CD4-positive, alpha-beta T cell treated with Interleukin-10 for 1 hour (primary cell): Measurements from ENCODE around the gene IDUA.
"Not testable (repeated sequence)": the region's sequence is repeated elsewhere in the genome, so short reads cannot be mapped to it uniquely, and the experiment has no call there.

Experiments used
- DNase-seq: peaks from one replicate; pipeline ENCODE4 v3.0.0-alpha.2; 2020

The IDUA gene

DNA sequence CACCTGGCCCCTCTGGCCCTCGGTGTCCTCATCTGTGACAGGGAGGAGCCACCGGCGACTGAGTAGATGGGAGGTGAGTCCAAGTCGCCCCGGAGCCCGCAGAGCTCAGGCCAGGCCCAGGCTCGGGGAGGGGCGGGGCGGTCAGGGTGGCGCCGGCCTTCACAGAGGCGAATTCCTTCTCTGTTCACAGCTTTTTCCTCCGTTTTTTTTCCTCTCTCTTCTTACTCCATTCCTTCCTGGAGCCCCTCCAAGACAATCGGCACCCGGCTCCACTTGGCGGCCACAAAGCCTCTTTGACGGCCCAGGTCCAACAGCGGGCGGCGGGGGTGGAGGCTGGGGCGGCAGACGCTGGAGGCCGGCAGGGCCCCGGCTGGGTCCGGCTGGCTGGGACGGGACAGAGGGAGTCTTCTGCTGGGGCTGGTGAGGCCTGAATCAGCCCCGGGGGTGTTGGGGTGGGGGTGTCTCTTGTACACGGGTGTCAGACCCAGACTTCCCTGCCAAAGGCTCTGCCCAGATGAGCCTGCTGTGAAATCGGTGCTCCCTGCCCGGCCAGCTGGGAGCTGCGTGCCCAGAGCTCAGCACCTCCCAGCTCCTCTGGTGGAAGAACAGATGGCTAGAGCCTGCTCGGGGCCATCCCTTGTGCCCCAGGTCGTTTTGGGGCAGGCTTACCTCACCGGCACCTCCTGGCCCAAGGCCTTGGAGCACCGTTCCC lies 47.2 kb downstream of the IDUA start:
- DNase-seq: no peak

DNA sequence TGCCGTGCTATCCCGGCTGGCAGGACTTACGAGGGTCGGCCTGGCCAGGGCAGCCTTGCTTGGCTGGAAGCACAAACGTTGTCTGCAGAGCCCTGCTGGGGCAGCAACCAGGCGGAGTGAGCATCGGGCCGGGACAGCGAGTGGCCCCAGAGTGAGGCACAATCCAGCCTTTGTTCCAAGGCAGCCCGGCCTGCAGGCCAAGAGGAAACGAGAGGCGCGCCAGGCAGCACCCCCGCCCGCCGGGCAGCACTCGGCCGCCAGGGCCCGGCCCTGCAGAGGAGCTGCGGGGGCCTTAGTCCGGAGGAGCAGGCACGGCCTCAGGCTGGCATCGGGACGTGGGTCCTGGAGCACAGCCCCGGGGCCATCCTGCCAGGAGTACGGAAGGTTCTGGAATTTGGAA lies 48.7 kb downstream of the IDUA start:
- no peak for DNase-seq

DNA sequence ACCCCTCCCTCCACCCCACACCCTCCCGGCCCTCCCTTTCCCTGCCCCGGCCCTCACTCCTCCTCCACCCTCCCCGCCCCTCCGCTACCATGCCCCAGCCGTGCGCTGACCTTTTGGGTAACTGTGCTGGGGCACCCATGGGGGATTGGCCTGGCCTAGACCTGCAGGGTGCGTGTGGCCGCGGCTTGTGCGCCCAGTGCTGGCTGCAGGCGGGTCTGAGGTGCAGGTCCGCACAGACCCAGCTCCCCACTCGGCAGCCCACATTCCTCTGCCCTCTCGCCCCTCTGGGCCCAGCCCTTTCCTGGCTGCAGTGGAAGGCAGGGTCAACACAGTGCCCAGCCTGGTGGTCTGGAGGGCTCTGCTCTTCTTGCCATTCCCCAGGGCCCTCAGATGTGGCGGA lies 49.3 kb downstream of the IDUA start:
- DNase-seq: no peak

DNA sequence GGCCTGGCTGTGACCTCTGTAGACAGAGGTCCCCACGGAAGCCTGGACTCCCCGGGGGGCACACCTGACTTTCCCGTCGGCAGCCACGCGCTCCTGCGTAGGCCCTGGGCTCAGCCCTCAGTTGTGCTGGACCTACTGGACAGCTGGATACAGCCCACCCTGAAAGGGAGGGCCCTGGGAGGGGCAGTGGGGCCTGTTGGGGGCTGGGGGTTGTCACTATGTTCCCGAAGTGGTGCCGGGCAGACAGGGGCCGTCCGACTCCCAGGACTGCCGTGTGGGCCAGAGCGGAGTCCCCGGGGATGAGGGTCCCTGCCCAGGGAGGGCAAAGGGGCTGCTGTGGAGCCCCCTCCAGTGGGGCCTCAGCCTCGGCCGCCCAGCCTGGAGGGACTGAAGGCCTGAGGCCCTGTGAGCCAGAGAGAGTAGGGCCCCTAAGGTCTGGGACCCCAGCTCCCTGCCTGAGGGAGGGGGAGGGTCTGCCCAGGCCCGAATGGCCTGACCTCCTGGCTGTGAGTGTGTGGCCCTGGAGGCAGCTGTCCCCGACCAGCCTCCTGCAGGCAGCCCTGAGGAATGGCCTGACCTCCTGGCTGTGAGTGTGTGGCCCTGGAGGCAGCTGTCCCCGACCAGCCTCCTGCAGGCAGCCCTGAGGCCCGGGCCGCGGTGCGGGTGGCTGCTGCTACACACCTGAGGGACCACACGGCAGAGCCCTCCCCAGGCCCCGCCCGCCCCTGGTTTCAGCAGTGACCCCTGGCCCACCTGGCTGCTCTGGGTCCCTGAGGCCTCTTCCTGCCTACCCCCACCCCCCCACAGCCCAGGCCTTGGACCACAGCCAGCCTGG lies 50.3 kb downstream of the IDUA start:
- DNase-seq: no peak

DNA sequence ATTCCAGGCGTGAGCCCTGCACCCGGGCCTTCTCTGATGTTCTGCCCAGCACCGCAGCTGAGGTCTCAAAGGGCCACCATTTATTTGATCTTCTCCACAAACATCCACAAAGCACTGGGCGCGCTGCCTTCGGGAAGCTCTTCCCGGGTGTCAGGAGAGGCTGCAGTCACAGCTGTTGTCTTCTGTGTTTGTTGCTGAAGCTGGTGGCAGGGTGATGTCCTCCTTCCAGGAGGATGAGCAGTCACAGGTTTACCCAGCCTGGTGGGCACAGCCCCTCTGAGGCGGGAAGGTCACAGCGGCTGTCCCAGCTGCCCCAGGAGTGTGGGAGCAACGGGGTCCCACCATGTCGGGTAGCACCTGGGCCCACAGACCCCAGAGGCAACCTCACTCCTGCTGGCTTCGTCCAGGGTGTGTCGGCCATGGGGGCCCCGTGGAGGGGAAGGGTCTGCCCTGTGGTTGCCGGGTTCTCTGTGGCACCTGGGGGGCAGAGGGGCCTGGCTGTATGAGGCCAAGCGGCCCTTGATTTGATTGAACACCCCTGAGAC lies 52.2 kb downstream of the IDUA start:
- no peak for DNase-seq

DNA sequence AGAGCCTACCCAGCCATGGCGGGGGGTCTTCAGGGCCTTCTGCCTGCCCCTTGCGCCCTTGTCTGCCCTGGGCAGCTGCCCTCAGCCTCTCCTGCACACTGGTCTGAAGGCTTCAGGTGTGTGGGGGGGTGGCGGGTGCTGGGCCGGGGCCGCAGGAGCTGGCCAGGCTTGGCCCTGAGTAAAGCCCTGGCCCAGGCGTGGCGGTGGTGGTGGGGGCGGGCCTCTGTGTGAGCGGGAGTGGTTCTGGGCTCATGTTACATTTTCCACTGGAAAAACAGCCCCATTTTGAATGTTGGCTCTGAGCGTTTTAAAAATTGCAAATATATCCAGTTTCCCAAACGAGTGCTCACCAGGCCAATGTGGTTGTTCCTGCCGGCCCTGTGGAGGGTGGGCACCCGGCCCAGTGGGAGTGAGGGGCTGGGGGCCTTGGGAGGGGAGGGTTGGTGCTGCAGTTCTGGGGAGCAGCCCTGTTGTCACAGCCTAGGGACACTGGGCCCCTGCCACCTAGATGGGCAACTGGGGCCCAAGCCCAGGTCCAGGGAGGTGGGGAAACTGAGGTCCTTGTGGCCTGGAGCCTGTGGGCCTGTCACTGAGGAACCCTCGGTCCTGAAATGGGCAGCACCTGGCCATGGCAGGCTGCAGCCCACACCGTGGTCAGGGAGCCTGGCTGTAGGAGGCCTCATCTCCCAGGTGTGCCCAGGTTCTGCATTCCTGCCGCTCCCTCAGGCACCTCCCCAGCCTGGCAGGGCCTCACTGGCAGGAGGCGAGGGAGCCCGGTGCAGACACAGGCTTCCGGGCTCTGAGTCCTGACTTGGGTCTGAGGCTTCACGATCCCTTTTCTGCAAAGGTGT lies 52.9 kb downstream of the IDUA start:
- DNase-seq: no peak

DNA sequence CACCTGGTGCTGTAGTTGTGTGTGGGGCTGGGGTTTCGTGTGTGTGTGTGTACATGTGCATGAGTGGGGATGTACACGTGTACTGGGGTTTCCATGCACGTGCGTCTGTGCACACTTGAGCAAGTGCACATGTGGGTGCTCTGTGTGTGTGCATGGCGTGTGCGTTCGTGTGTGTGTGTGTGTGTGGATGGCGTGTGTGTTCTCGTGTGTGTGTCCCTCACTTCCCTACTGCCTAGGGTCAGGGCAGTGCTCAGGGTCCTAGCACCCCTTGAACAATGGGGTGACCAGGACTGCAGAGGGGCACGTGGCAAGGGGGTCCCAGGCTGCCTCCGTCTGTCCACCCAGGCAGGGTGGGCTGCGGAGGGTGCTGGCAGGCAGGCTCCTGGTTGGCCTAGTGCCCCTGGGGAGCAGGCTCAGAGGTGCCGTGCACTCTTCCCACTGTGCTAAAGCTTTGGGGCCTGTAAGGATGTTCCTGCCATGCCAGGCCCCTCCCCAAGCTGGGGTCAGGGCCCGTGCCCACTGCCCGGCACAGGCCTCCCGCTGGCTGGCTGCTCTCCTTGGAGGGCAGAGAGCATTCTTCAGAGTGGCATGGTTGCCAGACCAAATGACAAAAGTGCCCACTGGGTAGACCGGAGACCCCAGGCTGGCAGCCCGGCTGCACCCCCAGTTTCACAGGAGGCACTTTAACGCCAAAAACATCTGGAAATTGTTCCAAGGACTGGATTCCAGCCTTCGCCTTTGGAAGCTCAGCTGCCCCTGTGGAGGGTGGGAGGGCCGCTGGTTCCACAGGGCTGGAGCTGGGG lies 53.7 kb downstream of the IDUA start:
- DNase-seq: no peak

DNA sequence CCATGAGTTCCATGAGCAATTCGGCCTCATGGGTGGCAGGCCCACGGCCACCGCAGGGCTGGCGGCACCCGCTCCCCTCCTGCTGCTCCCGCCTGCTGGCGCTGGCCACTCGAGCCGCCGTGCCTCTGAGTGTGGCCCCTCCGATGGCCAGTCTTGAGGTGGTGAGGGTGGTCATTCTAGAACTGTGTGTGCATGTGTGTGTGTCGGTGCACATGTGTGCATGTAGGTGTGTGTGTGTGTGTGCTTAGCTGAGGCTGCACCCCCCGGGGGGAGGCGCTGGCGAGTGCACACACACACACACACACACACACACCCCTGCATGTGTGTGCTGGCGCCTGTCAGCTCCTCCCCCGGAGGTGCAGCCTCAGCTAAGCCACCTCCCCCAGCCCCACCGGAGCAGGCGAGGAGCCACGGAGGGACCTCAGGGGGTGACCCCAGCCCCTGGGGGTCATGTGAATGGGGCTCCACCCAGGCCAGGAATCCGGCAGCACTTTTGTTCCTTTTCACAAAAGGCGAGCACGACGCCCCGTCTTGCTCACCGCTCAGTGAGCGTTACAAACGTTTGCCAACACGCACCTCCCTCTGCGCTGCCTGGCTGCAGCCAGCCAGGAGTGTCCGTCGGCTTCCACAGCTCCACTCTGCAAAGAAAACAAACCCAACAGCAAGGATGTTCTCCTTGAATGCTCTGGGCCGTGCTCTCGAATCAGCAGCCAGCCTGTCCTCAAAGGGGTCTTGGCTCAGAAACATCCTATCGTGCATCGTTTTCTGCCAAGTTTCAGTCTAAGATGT lies 54.5 kb downstream of the IDUA start:
- DNase-seq: no peak

DNA sequence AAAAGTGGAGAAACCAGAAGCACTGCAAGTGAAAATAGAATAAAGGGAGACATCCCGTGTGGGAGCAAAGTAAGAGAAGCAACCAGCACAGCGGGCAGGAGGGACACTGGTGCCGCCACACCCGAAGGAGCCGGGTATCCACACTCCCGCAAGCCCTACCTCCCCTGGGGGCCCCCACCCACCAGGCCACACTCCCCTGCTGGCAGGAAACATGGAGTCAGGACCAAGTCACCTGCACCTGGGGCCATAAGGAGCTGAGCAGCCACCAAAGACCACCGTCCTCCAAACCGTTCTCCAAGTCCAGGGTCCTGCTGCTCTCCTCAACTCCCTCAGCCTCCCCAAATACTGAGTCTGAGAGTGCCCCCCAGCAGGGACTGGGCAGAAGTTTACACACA lies 55.1 kb downstream of the IDUA start:
- DNase-seq: no peak

DNA sequence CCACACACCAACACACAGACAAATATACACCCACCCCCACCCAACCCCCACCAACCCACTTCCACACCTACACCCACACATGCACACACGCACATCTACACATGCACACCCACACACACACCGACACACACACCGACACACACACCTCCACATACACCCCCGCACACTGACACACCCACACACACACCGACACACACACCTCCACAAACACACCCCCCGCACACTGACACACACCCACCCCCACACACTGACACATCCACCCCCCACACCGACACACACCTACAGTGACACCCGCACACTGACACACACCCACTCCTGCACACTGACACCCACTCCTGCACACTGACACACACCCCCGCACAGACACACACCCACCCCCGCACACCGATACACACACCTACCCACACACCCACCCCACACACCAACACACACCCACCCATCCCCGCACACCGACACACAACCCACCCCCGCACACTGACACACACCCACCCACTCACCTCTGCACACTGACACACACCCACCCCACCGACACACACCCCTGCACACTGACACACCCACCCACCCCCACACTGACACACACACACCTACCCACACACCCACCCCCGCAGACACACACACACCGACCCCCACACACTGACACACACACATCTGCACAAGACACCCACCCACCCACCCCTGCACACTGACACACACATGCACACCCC lies 55.7 kb downstream of the IDUA start:
- DNase-seq: no peak

DNA sequence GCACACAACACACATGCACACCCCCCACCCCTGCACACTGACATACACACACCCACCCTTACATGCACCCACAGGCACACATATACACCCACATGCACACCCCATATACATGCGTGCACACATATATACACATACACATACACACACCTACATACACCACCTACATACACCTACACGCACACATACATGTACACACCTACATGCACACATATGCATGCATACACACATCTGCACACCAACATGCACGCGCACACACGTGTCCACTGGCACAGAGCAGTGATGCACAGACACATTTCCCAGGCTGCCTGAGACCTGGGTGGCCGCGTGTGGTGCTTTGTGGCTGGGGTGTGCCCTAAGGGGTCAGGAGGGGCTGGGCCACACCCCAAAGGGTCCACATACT lies 56.3 kb downstream of the IDUA start:
- DNase-seq: no peak

DNA sequence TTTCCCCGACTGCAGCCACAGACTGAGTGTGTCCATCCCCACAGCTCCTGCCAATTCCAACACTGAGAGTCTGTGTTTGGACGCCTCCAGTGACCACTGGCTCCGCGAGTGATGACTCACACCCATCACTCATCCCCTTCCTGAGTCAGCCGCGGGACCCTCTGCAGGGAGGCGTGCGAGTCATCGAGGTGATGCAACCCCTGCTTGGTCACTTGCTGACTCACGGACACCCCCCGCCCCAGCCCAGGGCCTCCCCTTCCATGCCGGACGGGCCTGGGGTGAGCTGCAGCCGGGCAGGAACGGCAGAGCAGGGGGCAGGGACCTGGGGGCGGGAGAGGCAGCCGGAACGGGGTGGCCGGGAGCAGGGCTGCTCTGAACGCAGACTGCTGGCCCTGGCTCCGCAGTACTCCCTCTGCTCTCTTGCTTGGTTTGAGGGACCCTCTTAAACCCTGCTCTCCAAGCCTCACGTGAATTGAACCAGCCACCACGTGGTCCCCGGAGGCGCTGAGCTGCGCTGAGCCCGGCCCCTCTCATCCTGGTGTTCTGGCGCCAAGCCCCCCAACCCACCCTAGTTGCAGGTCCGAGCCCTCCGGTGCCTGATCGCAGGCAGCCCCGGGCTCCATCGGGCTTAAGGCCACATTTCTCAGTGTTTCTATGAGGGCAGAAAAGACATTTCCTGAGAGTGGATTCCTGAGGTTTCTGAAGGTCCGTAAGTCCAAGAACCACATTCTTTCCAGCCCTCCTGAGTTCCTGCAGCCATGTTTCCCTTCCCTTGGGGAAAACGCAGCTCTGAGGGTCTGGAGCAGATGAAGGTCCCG lies 57.0 kb downstream of the IDUA start:
- DNase-seq: no peak

DNA sequence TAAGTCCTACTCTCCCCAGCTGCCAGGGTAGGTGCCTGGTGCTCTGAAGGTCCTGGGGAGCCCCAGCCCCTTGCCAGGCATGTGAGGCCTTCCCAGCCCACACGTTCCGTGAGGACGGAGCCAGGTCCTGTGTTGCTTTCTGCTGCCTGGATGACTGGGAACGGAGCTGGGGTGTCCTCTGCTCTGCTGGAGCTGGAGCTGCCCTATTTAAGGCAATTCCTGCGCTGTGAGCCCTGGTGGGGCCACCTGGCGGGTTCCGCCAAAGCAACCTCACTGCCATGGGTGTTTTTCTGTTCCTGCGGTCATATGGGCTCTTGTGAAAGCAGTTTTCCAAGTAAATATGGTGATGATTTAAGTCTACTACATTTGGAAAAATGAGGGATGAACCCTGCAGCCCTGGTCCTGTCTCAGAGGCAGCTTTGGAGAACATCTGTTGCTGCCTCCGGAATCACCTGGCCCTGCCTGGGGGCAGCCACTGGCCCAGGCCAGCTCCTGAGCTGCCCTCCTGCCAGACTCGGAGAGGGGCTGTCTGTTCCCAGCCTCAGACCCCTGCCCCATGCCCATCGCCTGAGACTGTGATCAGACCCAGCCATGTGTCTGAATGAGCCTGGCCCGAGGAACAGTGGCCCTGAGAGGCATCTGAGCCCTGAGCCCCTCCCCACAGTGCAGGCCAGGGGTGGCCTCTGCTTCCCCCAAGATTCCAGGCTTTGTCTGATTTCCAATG lies 57.8 kb downstream of the IDUA start:
- no peak for DNase-seq

DNA sequence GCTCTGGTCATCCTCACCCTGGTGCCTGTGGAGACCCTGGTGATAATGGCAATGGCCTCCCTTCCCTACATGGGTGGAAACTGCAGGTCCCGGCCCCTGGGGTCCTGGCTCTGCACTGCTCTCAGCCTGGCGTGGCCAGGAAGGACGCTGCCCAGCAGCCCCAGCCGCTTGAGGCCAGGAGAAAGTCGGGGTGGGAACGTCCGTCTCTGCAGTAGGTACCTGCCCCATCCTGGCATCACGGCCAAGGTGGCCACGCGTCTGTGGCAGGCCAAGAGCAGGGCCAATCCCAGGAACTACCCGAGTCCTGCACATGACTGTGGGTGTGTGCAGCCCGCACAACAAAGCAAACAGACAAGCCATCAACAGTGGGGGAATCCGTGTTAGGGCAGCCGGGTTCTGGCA lies 58.4 kb downstream of the IDUA start:
- no peak for DNase-seq

DNA sequence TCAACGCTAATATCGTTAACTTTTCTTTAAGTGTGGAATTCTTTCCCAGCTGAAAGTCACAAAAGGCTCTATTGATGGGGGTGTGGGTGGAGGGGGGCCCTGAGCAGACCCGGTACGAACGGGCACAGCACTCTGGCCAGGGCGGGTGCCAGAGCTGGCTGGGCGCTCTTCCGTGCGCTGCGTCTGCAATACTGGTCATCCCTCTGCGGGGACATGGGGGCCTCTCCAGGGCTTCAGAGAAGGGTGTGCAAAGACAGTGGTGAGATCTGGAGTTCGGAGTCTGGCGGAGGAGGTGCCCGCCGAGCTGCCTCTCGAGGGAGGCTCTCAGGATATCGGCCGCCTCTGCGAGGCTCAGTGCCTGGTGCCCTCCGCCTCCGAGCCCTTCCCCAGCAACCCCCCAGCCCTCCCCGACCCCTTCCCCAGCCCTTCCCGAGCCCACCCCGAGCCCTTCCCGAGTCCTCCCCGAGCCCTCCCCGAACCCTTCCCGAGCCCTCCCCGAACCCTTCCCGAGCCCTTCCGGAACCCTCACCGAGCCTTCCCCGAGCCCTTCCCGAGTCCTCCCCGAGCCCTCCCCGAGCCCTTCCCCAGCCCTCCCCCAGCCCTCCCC lies 58.9 kb downstream of the IDUA start:
- no peak for DNase-seq

DNA sequence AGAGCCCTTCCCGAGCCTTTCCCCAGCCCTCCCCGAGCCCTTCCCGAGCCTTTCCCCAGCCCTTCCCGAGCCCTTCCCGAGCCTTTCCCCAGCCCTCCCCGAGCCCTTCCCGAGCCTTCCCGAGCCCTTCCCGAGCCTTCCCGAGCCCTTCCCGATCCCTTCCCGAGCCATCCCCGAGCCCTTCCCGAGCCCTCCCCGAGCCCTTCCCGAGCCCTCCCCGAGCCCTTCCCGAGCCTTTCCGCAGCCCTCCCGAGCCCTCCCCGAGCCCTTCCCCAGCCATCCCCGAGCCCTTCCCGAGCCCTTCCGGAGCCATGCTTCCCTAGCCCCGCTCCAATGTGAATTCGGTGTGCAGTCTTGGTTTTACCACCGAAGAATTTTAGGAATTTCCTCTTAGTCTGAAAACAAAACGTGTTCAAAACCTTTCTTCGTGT lies 59.8 kb downstream of the IDUA start:
- not testable (repeated sequence) for DNase-seq

DNA sequence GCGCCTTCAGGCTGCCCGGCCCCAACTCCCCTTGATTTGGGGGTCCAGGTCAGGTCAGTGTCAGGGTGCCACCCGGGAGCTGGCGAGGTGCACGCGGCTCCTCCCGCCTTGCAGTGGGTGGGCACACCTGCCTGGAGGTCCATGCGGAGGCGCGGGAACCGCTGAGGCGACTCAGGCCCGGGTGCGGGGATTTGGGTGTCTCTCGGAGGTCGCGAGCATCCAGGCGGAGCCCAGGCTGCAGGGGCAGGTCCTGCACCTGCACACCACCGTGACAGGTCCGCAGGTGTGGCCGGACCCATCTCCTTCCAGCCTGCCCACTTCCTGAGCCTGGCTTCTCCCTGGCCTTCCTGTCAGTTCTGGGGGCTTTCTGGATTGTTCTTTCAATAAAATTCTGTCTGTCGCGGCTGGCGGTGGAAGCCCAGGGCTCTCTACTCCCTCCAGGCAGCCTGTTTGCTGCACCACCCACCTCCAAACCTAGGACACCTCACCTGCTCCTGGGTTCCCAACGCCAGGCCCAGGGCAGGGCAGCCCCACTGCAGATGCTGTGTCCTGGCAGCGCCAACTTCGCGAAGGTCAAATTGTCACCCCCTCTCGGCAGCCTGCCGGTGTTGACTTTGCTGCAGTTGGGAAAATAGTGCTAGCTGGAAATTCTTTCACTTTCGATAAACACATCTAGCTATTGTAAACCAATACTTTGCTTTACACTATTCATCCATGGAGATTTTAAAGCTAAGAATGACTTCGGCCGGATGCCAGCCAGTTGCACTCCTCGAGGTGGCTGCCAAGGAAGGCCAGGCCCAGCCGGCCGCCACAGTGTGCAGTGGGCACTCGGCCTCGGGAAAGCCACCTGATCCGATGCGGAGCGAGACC lies 60.5 kb downstream of the IDUA start:
- DNase-seq: no peak
